SK-N-SH (cell line): ENCODE measurements around the gene NOMO2. TPM values are rescaled to one million over a fixed set of nuclear protein-coding genes. Genes with fewer than 3 reads are reported as not detected.
"Not testable (repeated sequence)": the region's sequence is repeated elsewhere in the genome, so short reads cannot be mapped to it uniquely, and the experiment has no call there.

Source experiments
- CTCF ChIA-PET: fragments of 300-600, 350-600 bp; formaldehyde crosslinking; extraction: SDS; loops from one replicate; lab custom pipeline; 2021; lab: Yijun Ruan, JAX
- POLR2A ChIA-PET: fragments of 350-600 bp; sonication (Branson Sonifier 250); formaldehyde crosslinking; extraction: SDS; loops from one replicate; lab custom pipeline; 2020; ENCODE audit warnings: antibody characterized with exemption, inconsistent platforms; lab: Yijun Ruan, JAX
- DNase-seq: peaks from one replicate; pipeline ENCODE4 v3.0.0; 2012
- H2AFZ ChIP-seq: fragments of 200-600 bp; sonication (generic); 2 replicates; pipeline ENCODE4 v1.8.1; 2016; ENCODE audit warnings: antibody characterized with exemption, mild to moderate bottlenecking, low read depth
- H3F3A ChIP-seq: fragments of 200-600 bp; sonication (generic); replicated peaks from 2 replicates; pipeline ENCODE3; 2016; ENCODE audit warnings: antibody characterized with exemption, mild to moderate bottlenecking; ENCODE audit not compliant: insufficient read depth
- H3K27ac ChIP-seq, 2 experiments: fragments of 200-500 bp in 1 of 2; fragments of 200-600 bp in 1 of 2; sonication (Bioruptor generic) in 1 of 2; sonication (generic), shearing (Covaris generic) in 1 of 2; 2 replicates each; pipeline versions ENCODE4 v1.5.1 to v1.6.1; 2014 to 2016; ENCODE audit warnings: low read depth in 2 of 2, inconsistent platforms in 1 of 2, low read length in 1 of 2, mild to moderate bottlenecking in 1 of 2, mixed read lengths in 1 of 2
- H3K27me3 ChIP-seq: fragments of 200-600 bp; sonication (generic), shearing (Covaris generic); 2 replicates; pipeline ENCODE4 v1.6.1; 2016; ENCODE audit warnings: mixed run types; ENCODE audit not compliant: insufficient read depth
- H3K36me3 ChIP-seq, 2 experiments: fragments of 200-500 bp in 1 of 2; fragments of 200-600 bp in 1 of 2; sonication (Bioruptor generic) in 1 of 2; sonication (generic) in 1 of 2; replicated peaks in 1 of 2; 2 replicates each; pipeline versions ENCODE3 to v1.5.1; 2014 to 2016; ENCODE audit warnings: low read length in 1 of 2, mild to moderate bottlenecking in 1 of 2; ENCODE audit not compliant: insufficient read depth in 2 of 2, control insufficient read depth in 1 of 2
- H3K4me1 ChIP-seq, 2 experiments: fragments of 200-500 bp in 1 of 2; fragments of 200-600 bp in 1 of 2; sonication (Bioruptor generic) in 1 of 2; sonication (generic), shearing (Covaris generic) in 1 of 2; 2 replicates each; pipeline versions ENCODE4 v1.5.1 to v1.6.1; 2014 to 2016; ENCODE audit warnings: low read depth in 1 of 2, low read length in 1 of 2, mixed run types in 1 of 2; ENCODE audit not compliant: insufficient read depth in 2 of 2, control insufficient read depth in 1 of 2
- H3K4me2 ChIP-seq: fragments of 200-600 bp; sonication (generic), shearing (Covaris generic); 2 replicates; pipeline ENCODE4 v1.6.1; 2017; ENCODE audit warnings: mixed run types
- H3K4me3 ChIP-seq, 2 experiments: fragments of 200-500 bp in 1 of 2; fragments of 200-600 bp in 1 of 2; sonication (Bioruptor generic) in 1 of 2; sonication (generic), shearing (Covaris generic) in 1 of 2; 2 replicates each; pipeline versions ENCODE4 v1.5.1 to v1.8.1; 2014 to 2016; ENCODE audit warnings: low read depth in 2 of 2, inconsistent platforms in 1 of 2, low read length in 1 of 2, mild to moderate bottlenecking in 1 of 2, mixed read lengths in 1 of 2, moderate library complexity in 1 of 2
- H3K79me2 ChIP-seq: fragments of 200-600 bp; sonication (generic); 2 replicates; pipeline ENCODE4 v1.8.1; 2017; ENCODE audit warnings: mild to moderate bottlenecking; ENCODE audit not compliant: insufficient read depth
- H3K9ac ChIP-seq: fragments of 200-600 bp; sonication (generic); 2 replicates; pipeline ENCODE4 v1.6.1; 2017; ENCODE audit warnings: mixed run types
- H3K9me2 ChIP-seq: fragments of 200-600 bp; sonication (generic); 2 replicates; pipeline ENCODE4 v1.6.1; 2017; ENCODE audit warnings: mixed run types
- H3K9me3 ChIP-seq: fragments of 200-600 bp; sonication (generic); 2 replicates; pipeline ENCODE4 v1.6.1; 2017; ENCODE audit warnings: mixed run types, mild to moderate bottlenecking, moderate library complexity
- H4K20me1 ChIP-seq: fragments of 200-600 bp; sonication (generic); 2 replicates; pipeline ENCODE4 v1.6.1; 2017; ENCODE audit warnings: mild to moderate bottlenecking, mixed run types; ENCODE audit not compliant: insufficient read depth
- WGBS: methylation state at CpG from one replicate; pipeline ENCODE4 v1.1.6; 2017; ENCODE audit warnings: low lambda C conversion rate; 5-methylcytosine and 5-hydroxymethylcytosine counted together
- polyA plus RNA-seq, 3 experiments: library from polyadenylated mRNA; depleted of rRNA; stranded (reverse); fragments of >200 nt; gene quantifications; 2 replicates each; pipeline ENCODE4 v1.2.3, GENCODE V29; 2012

NOMO2 gene
- polyA plus RNA-seq, 1 of the 3 experiments (the other 2 are of a cell fraction) = 202 TPM

- H3F3A ChIP-seq, H3K27ac ChIP-seq, POLR2A ChIA-PET, H3K4me3 ChIP-seq, H3K9me2 ChIP-seq, DNase-seq, H3K4me1 ChIP-seq, H3K4me2 ChIP-seq, H3K79me2 ChIP-seq, H3K27me3 ChIP-seq, H2AFZ ChIP-seq, H3K9ac ChIP-seq, H4K20me1 ChIP-seq, H3K9me3 ChIP-seq, CTCF ChIA-PET, H3K36me3 ChIP-seq: not testable (repeated sequence)
- no CpG with 5 or more reads among the region's 11 CpGs for WGBS
These were observed 69.6 kb downstream of the NOMO2 start for GRCh38 chr16:18492118-18492897.

GRCh38 chr16:18436025-18436424 is 125.9 kb downstream of the NOMO2 start:
- no CpG with 5 or more reads among the region's 8 CpGs for WGBS
- H3K4me1 ChIP-seq, CTCF ChIA-PET, H3F3A ChIP-seq, H3K27ac ChIP-seq, H3K27me3 ChIP-seq, H3K36me3 ChIP-seq, H3K9ac ChIP-seq, H3K9me3 ChIP-seq, H3K9me2 ChIP-seq, DNase-seq, H3K4me3 ChIP-seq, H4K20me1 ChIP-seq, H2AFZ ChIP-seq, H3K79me2 ChIP-seq, H3K4me2 ChIP-seq, POLR2A ChIA-PET: not testable (repeated sequence)

- H3K36me3 ChIP-seq, H3K27ac ChIP-seq, CTCF ChIA-PET, H2AFZ ChIP-seq, H3K4me3 ChIP-seq, POLR2A ChIA-PET, DNase-seq, H4K20me1 ChIP-seq, H3K9me3 ChIP-seq, H3K9ac ChIP-seq, H3K27me3 ChIP-seq, H3K4me1 ChIP-seq, H3F3A ChIP-seq, H3K4me2 ChIP-seq, H3K79me2 ChIP-seq, H3K9me2 ChIP-seq: not testable (repeated sequence)
- no CpG with 5 or more reads among the region's 7 CpGs for WGBS
These were observed 146.1 kb downstream of the NOMO2 start for GRCh38 chr16:18415827-18416226.

GRCh38 chr16:18409532-18410293 is 152.2 kb downstream of the NOMO2 start:
- H3F3A ChIP-seq, CTCF ChIA-PET, H3K4me3 ChIP-seq, H3K27ac ChIP-seq, DNase-seq, H3K9me3 ChIP-seq, H3K36me3 ChIP-seq, H3K9ac ChIP-seq, H2AFZ ChIP-seq, H3K27me3 ChIP-seq, H3K79me2 ChIP-seq, POLR2A ChIA-PET, H4K20me1 ChIP-seq, H3K4me2 ChIP-seq, H3K4me1 ChIP-seq, H3K9me2 ChIP-seq: not testable (repeated sequence)
- no CpG with 5 or more reads among the region's 11 CpGs for WGBS

- CTCF ChIA-PET, H3K9me3 ChIP-seq, H3F3A ChIP-seq, H3K9me2 ChIP-seq, H3K4me2 ChIP-seq, H4K20me1 ChIP-seq, H3K79me2 ChIP-seq, POLR2A ChIA-PET, H3K27me3 ChIP-seq, H3K27ac ChIP-seq, H3K4me3 ChIP-seq, H2AFZ ChIP-seq, H3K4me1 ChIP-seq, DNase-seq, H3K36me3 ChIP-seq, H3K9ac ChIP-seq: not testable (repeated sequence)
- WGBS = no CpG with 5 or more reads among the region's 88 CpGs
These were observed 159.8 kb downstream of the NOMO2 start for GRCh38 chr16:18401851-18402657.

GRCh38 chr16:18401159-18401558 is 160.7 kb downstream of the NOMO2 start:
- Histone ChIP-seq H3K4me3 (peak overlapping the region in 1 of 2 experiments; percentile 38; a peak in 2 of 4 replicates), H3K9ac (peak overlapping the region; percentile 53; the same call in 1 of the 2 replicates)
- POLR2A ChIA-PET, H2AFZ ChIP-seq, H3K27me3 ChIP-seq, H3K36me3 ChIP-seq, DNase-seq, H3K4me1 ChIP-seq, H3F3A ChIP-seq, H3K9me3 ChIP-seq, H3K4me2 ChIP-seq, H3K27ac ChIP-seq, CTCF ChIA-PET, H4K20me1 ChIP-seq, H3K79me2 ChIP-seq, H3K9me2 ChIP-seq: not testable (repeated sequence)
- under 1% methylated on average over 15 of the region's 38 CpGs for WGBS
